NCI-H1105 treated with DMSO at 0.1 percent for 48 hours (cell line): Measurements from ENCODE around the gene CALHM5.
"Not testable (repeated sequence)": the region's sequence is repeated elsewhere in the genome, so short reads cannot be mapped to it uniquely, and the experiment has no call there.

Experiments used
- DNase-seq: peaks from one replicate; lab custom pipeline; 2025; lab: John Stamatoyannopoulos, UW

CALHM5 gene, protein sequence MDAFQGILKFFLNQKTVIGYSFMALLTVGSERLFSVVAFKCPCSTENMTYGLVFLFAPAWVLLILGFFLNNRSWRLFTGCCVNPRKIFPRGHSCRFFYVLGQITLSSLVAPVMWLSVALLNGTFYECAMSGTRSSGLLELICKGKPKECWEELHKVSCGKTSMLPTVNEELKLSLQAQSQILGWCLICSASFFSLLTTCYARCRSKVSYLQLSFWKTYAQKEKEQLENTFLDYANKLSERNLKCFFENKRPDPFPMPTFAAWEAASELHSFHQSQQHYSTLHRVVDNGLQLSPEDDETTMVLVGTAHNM

DNA sequence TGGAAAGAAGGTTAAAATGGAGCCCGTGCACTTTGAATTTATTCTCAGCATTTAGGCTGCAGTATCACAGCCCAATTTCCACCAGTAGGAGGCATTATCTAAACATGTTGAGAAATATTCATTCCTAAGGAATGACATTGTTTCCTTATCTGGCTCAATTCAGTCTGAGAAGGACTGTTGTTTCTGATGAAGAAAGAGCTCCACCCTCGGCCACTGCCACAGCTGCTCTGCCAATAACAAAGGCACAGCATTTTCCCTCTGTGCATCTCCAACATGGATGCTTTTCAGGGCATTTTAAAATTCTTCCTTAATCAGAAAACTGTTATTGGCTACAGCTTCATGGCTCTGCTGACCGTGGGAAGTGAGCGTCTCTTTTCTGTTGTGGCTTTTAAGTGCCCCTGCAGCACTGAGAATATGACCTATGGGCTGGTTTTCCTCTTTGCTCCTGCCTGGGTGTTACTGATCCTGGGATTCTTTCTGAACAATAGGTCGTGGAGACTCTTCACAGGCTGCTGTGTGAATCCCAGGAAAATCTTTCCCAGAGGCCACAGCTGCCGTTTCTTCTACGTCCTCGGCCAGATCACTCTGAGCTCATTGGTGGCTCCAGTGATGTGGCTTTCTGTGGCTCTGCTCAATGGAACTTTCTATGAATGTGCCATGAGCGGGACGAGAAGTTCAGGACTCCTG lies at the start of gene CALHM5:
Gene CALHM5 (plus strand): TSS at position 216 of the 687 bp plus-strand sequence. CDS start 58 bp downstream, at position 274.
- no peak for DNase-seq

DNA sequence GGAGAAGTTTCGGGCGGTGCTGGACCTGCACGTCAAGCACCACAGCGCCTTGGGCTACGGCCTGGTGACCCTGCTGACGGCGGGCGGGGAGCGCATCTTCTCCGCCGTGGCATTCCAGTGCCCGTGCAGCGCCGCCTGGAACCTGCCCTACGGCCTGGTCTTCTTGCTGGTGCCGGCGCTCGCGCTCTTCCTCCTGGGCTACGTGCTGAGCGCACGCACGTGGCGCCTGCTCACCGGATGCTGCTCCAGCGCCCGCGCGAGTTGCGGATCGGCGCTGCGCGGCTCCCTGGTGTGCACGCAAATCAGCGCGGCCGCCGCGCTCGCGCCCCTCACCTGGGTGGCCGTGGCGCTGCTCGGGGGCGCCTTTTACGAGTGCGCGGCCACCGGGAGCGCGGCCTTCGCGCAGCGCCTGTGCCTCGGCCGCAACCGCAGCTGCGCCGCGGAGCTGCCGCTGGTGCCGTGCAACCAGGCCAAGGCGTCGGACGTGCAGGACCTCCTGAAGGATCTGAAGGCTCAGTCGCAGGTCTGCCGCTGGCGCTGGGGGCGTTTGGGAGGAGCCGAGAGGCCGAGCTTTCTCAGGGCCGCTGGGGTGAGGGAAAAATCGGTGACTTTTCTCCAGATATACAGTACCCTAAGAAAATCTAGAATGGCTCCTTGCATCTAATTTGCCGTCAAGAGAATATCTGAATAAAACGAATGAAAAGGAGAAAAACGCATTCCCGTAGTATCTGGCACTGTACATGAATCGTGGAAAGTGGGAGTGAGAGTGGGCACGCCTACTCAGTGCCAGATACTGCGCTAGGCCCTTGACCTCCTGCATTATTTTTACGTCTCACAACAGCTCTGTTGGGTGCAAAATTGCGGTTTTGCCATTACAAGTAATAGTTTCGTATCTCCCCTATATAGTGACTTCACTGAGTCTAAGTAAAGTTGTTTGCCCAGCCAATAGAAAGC lies 49.2 kb upstream of the CALHM5 start:
- DNase-seq = no peak

DNA sequence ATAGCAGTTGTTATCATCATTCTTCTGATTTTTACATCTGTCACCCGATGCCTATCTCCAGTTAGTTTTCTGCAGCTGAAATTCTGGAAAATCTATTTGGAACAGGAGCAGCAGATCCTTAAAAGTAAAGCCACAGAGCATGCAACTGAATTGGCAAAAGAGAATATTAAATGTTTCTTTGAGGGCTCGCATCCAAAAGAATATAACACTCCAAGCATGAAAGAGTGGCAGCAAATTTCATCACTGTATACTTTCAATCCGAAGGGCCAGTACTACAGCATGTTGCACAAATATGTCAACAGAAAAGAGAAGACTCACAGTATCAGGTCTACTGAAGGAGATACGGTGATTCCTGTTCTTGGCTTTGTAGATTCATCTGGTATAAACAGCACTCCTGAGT lies 48.1 kb upstream of the CALHM5 start:
- no peak for DNase-seq

DNA sequence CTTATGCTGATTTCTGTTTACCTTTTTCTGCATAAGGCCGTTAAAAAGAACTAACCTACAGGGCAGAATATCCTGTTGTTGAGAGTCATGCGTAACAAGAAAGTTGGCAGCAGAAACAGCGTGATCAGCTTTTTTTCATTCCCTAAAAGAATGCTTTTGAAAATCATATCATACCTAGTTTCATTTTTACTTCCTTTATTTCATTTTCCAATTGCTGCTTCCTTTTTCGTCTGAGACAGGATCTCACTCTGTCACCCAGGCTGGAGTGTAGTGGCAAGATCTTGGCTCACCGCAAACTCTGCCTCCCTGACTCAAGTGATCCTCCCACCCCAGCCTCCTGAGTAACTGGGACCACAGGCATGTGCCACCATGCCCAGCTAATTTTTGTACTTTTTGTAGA lies 46.2 kb upstream of the CALHM5 start:
- no peak for DNase-seq

DNA sequence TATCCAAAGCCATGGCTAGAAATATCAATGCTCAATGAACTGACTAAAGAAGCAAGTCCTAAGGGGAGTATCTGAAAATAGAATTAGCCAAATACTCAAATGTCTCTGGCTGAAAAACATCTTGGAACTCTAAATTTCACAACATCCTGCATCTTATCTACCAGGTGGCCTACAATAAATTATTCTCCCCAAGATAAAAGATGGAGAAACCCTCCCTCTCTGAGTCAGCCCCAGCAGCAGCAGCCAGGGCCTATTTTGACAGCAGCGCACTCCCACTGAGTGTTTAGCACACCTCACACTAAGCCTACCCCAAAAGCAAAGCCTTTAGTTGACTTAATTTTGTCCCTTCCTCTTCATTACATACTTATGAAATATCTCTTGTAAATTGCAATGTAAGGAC lies 44.3 kb upstream of the CALHM5 start:
- no peak for DNase-seq

DNA sequence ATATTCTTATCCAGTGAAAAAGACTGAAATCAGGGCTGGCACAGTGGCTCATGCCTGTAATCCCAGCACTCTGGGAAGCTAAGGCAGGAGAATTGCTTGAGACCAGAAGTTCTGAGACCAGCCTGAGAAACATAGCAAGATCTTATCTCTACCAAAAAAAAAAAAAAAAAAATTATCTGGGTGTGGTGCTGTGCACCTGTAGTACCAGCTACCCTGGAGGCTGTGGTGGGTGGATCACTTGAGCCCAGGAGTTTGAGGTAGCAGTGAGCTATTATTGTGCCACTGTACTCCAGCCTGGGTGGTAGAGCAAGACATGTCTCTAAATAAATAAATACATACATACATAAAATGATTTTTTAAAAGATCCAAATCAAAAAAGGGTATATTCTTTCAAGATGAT lies 43.9 kb upstream of the CALHM5 start:
- no peak for DNase-seq

DNA sequence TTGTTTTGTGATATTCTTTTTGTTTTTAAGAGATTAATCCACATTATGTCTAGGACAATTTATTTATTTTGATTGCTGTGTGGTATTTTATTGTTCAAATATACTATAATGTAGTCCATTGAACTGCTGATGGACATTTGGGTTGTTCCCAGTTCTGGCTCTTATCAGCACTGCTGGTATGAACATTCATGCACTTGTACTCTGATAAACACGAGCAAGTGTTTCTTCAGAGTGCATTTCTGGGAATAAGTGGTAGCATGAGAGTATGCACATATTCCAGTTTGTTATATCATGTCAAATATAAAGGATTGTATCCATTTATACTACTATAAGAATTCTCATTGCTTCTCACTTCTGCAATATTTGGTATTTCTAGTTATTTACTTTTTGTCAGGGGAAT lies 43.1 kb upstream of the CALHM5 start:
- no peak for DNase-seq

DNA sequence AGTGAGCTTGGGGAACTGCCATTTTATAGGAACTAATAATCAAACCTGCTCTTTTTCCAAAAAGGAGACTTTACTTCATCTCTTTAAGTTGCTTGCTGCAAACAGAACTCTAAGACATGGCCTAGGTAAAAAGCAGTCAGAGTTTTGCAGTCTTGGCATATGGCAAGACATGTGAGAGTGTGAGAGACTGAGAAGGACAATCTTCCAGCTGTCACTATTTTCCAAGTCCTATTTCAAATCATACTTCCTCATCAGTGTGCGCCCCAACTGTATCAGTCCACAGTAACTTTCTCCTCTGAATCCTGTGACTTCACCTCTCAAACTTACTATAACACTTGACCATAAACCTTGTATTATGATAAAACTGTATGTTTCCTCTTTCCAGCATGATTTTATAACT lies 39.9 kb upstream of the CALHM5 start:
- DNase-seq = no peak

DNA sequence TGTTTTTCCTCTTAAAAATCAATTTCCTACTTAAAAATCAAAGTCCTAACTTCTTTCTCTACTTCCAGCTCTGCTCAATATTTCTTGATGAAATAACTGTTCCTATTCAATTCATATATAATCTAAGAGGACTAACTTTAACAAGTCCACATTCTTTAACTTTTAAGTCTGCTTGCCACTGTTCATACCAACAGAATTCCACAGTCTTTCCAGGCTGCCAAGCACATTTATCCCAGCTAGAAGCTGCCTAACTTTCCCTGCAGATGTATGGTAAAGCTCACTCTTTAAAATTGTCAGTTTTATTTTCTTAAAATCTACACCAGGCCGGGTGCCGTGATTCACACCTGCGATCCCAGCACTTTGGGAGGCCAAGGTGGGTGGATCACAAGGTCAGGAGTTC lies 38.7 kb upstream of the CALHM5 start:
- no peak for DNase-seq

DNA sequence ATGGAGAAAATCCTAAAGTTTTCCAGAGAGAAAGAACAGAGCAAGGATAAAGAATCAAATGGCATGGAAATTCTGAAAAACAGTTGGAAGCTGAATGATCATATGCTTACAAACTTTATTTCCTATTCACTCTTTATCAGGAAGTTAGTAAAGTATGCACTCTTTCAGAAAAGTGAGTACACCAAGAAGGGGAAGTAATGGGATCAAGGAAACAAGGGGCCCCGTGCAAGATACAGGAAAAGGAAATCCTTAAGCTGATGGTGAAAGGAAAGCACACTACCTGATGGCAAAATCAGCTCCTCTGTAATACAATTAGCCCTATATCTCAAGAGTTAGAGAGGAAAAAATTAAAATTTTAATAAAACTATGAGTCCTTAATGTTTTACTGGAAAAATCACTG lies 36.3 kb upstream of the CALHM5 start:
- DNase-seq = no peak

DNA sequence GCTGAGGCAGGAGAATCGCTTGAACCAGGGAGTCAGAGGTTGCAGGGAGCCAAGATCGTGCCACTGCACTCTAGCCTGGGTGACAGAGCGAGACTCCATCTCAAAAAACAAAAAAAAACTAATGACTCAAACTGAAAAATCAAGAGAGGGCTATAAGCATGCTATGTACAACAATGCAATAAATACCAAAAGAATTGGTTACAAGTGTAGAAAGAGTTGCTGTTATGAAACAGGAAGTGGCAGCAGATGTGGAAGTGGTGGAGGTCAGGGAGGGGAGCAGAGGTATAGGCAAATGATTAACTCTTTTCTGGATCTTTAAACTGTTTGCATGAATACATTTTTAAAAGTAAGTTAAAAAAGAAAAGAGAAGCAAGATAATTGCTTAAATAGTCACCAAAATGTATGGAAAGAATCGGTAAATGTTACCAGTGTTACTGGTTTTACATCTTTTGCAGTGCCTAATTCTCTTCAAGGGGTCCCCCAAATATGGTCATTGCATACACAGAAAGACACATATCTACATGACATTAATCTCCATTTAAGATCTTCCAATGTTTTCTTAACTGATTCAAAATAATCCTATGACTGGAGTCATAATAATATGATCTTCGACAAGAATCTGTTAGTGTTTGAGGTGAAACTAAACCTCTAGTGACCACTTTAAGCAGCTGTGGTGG lies 35.3 kb upstream of the CALHM5 start:
- DNase-seq = no peak

DNA sequence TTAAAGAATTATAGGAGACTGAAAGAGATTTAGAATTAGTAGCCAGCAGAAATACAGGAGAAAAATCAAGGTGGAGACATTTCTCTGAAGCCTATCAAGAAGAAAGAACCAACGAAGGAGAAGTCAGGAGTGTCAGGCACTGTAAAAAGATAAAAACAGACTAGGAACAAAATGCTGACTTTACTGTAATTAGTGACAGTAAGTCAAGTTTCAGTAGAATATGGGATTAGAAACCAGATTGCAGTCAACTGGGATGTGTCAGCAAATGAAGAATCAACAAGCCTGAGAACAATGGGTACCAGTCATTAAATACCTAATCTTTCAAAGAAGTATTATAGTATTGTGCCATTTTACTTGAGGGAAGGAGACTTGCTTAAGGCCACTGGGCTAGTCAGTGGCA lies 28.7 kb upstream of the CALHM5 start:
- DNase-seq = no peak

DNA sequence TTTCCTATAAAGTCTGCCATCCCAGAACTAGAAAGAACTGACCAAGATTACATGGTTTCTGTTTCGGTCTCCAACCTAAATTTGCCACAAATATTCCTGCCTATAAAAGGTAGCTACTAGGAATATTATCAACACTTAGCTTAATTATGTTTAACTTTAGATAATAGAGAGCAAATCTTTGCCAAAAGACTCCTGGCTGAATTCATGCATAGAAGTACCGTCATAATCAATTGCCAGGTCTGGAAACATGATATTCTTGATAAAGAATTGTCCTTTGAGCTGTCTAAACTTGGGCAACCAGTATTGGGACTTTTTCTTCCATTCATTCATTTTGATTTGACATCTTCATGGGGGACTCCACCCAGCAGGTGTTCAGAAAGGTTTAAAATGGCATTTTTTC lies 27.8 kb upstream of the CALHM5 start:
- peak; percentile 71 for DNase-seq

DNA sequence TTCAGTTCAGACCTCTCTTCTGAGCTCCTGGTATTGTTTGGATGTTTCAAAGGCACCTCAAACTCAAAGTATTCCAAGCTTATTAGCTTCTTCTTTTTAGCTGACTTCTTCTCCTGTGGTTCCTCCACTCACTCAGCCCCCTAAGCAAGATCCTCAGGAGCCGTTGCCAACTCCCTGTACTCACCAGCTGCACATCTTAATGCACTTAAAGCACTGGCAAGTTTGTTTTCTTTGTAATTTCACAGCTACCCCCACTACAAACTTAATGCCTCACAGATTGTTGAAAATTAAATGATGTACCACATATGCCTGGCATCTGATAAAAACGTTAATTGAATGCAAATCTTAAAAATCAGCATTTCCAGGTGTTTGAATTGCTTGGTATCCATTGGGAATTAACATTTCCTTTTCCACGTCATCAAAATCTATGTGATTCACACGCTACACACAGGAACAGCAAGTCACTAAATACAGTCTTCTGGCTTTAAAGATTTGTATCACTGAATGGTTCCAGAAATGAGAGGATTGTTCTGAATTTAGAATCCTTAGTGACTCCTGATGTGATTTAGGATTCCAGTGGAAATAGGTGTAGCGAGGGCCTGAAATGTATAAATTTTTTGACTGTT lies 25.8 kb upstream of the CALHM5 start:
- DNase-seq = no peak

DNA sequence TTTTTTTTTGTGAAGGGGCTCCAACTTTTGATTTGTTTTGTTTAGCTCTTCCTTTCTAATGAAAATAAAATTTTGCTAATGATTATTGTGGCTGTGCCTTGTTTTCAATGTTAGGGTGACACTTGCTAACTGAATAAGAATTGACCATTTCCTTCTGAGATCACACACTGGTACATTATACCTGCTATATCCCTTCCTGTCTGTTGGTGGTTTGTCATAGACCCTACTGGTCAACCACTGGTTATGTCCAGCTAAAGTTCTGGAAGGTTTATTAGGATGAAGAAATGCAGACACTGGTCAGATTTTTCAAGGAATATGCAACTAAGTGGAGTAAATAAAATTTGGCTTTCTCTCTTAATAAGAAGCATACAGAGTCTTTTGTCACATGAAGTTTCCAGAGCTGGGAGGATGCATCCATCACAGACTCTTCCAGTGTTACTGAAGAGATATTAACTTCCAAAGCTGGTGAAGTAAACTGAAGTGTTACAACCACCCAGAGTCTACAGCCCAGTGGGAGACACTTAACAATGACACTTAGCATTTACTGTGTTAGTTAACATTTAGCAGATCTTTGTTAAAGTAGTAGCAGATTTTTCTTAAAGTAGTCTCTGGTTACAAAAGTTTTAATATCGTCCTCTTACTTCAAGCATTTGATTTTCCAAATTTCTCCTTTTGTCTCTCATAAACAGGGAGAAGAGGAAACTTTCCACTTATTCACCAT lies 19.7 kb upstream of the CALHM5 start:
- no peak for DNase-seq

DNA sequence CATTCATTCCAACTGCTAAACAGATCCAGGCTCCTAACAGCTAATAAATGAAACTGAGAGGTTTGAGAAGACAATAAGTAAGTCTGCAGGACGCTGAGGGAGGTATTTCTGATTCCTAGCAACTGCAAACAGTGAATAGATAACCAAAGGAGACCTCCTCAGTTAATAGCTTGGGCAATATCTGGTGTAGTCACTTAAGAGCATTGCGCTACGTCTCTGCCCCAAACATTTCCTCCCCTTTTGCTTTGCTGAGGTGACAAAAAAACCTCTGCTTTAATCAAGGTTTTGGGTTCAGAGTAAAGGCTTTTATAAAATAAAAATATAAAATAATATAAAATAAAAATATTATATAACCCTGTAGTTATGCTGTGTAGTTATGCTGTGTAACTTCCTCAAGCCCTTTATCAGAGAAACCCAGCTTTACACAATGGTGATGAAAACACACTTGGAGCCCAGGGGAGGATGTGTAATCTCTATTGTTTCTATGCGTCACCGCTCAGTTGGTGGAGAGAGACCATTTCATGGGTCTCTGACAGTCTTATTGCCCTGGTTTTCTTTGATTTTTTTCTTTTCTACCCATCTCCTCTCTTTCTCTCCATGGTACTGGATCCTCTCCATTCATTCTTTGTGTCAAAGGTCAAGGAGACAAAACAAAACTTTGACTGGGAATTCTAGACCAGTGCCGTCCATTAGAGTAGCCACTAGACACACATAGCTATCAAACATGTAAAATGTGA lies 18.9 kb upstream of the CALHM5 start:
- DNase-seq = no peak

DNA sequence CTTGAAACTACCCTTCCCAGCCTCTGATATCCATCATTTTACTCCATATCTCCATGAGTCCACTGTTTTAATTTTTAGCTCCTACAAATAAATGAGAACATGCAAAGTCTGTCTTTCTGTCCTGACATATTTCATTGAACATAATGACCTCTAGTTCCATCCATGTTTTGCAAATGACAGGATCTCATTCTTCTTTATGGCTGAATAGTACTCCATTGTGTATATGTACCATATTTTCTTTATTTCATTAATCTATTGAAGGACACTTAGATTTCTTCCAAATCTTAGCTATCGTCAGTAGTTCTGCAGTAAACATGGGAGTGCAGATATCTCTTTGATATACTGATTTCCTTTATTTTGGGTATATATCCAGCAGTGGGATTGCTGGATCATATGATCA lies 16.3 kb upstream of the CALHM5 start:
- DNase-seq = not testable (repeated sequence)

DNA sequence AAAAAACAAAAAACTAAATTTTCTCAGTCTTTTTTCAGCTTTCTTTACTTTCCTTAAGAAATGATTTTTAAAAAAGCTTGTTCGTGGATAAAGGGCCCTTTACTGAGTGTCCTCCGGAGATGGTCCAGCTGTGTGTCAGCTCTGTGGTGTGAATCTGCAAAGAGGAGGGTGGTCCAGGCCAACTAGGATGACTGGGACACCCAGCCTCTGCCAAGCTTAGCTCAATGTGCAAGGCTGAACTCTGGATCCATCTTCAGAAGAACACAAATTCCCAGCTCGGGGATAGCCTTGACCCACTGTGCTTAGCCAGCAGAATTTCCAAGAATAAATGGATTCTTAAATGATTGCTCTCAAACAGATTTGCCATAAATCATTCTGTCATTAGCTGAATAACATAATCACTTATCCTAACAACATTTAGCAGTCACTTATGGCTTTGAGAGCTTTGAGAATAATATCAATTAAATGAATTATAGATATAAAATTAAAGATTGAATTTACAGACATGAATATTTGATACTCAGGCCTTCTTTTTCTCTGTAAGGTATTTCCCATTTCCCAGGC lies 14.2 kb upstream of the CALHM5 start:
- DNase-seq = peak; percentile 34

DNA sequence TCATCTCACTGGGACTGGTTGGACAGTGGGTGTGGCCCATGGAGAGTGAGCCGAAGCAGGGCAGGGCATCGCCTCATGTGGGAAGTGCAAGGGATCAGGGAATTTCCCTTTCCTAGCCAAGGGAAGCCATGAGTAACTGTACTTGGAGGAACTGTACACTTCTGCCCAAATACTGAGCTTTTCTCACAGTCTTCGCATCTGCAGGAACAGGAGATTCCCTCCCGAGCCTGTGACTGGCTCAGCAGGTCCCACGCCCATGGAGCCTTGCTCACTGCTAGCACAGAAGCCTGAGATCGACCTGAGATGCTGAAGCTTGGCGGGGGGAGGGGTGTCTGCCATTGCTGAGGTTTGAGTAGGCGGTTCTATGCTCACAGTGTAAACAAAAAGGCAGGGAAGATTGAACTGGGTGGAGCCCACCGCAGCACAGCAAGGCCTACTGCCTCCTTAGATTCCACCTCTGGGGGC lies 10.4 kb upstream of the CALHM5 start:
- DNase-seq = no peak

DNA sequence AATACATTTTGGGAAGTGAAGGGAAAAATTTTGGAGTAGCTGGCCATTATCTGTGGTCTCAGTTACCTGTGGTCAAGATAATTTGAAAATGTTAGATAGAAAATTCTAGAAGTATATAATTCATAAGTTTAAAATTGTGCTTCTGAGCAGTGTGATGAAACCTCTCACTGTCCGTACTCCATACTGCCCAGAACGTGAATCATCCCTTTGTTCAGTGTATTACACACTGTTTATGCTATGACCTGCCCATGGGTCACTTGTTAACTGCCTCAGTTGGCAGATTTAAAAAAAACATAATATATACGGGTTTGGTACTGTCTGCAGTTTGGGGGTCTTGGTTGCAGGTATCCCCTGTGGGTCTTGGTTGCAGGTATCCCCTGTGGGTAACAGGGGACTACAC lies 4.1 kb upstream of the CALHM5 start:
- DNase-seq = no peak
